ENCODE data around the gene GATD1.

GATD1 gene

GRCh38 chr11:724778-725386, 52.4 kb downstream of the GATD1 start:
- no peak for TF ChIP-seq CTCF (IDR thresholded peaks at IDR 0.05; ENCODE audit: low read depth, low read length, missing control alignments)
- H3K4me3 ChIP-seq (ENCODE audit: low read depth, low read length) = no peak overlapping the region
- no peak for DNase-seq
- no peaks in the 10 kb centered on the region for H3K36me3 ChIP-seq (replicated peaks)
- H3K27ac ChIP-seq = no peak overlapping the region
- H3K27me3 ChIP-seq (replicated peaks) = peaks cover 30% of the 10 kb centered on the region
- in situ Hi-C loops (cut with HindIII; ENCODE audit: low pct_ligation_motif_present, low sequenced_read_pairs) = no loop called here

- in situ Hi-C loops (cut with HindIII; ENCODE audit: low pct_ligation_motif_present, low sequenced_read_pairs) = no loop called here
- Histone ChIP-seq H3K4me3 (ENCODE audit: low read depth, low read length) (no peak overlapping the region), H3K27me3 (replicated peaks) (peaks cover 30% of the 10 kb centered on the region), H3K27ac (no peak overlapping the region), H3K36me3 (replicated peaks) (no peaks in the 10 kb centered on the region)
- DNase-seq = no peak
- no peak for TF ChIP-seq CTCF (IDR thresholded peaks at IDR 0.05; ENCODE audit: low read depth, low read length, missing control alignments)
These were observed 53.1 kb downstream of the GATD1 start for GRCh38 chr11:724049-724777.

- no peak for DNase-seq
- in situ Hi-C loops (cut with HindIII; ENCODE audit: low pct_ligation_motif_present, low sequenced_read_pairs) = no loop called here
- no peak overlapping the region for H3K4me3 ChIP-seq (ENCODE audit: low read depth, low read length)
- peaks cover 30% of the 10 kb centered on the region for H3K27me3 ChIP-seq (replicated peaks)
- H3K27ac ChIP-seq = no peak overlapping the region
- no peaks in the 10 kb centered on the region for H3K36me3 ChIP-seq (replicated peaks)
- TF ChIP-seq CTCF (IDR thresholded peaks at IDR 0.05; ENCODE audit: low read depth, low read length, missing control alignments) = peak; percentile 68
These were observed 54.0 kb downstream of the GATD1 start for GRCh38 chr11:723120-723883.

- in situ Hi-C loops (cut with HindIII; ENCODE audit: low pct_ligation_motif_present, low sequenced_read_pairs) = no loop called here
- no peak overlapping the region for H3K27ac ChIP-seq
- peaks cover 30% of the 10 kb centered on the region for H3K27me3 ChIP-seq (replicated peaks)
- no peak overlapping the region for H3K4me3 ChIP-seq (ENCODE audit: low read depth, low read length)
- TF ChIP-seq CTCF (IDR thresholded peaks at IDR 0.05; ENCODE audit: low read depth, low read length, missing control alignments) = no peak
- no peaks in the 10 kb centered on the region for H3K36me3 ChIP-seq (replicated peaks)
- DNase-seq = no peak
These were observed 54.9 kb downstream of the GATD1 start for GRCh38 chr11:722346-722811.

- no peak for TF ChIP-seq CTCF (IDR thresholded peaks at IDR 0.05; ENCODE audit: low read depth, low read length, missing control alignments)
- H3K27ac ChIP-seq = no peak overlapping the region
- H3K27me3 ChIP-seq (replicated peaks) = peaks cover 30% of the 10 kb centered on the region
- no peak overlapping the region for H3K4me3 ChIP-seq (ENCODE audit: low read depth, low read length)
- no peaks in the 10 kb centered on the region for H3K36me3 ChIP-seq (replicated peaks)
- in situ Hi-C loops (cut with HindIII; ENCODE audit: low pct_ligation_motif_present, low sequenced_read_pairs) = no loop called here
- DNase-seq = no peak
These were observed 55.4 kb downstream of the GATD1 start for GRCh38 chr11:721741-722345.

All from brain microvascular endothelial cell (primary cell).